Thymus (tissue), 14 donors: ENCODE data around the gene PXMP2. TPM values are rescaled to one million over a fixed set of nuclear protein-coding genes. Genes with fewer than 3 reads are reported as not detected.

ENCODE experiments used
- DNase-seq, 9 donors: peaks; one replicate each; pipeline ENCODE4 v3.0.0-alpha.2; 2013; ENCODE audit warnings: low spot score in 9 of 9, low read depth in 6 of 9, missing footprints in 1 of 9
- H3K27ac ChIP-seq, 2 donors: one replicate each; pipeline ENCODE4 v1.5.1; 2013; ENCODE audit warnings: control low read depth in 1 of 2, low read depth in 1 of 2, low read length in 1 of 2, mild to moderate bottlenecking in 1 of 2, moderate library complexity in 1 of 2
- H3K27me3 ChIP-seq, 2 donors: one replicate each; pipeline ENCODE4 v1.5.1; 2013; ENCODE audit warnings: low read length in 1 of 2; ENCODE audit not compliant: control insufficient read depth in 2 of 2, insufficient read depth in 1 of 2
- H3K36me3 ChIP-seq, 2 donors: one replicate each; pipeline ENCODE4 v1.5.1; 2013; ENCODE audit warnings: low read length in 1 of 2, mild to moderate bottlenecking in 1 of 2, moderate library complexity in 1 of 2; ENCODE audit not compliant: control insufficient read depth in 2 of 2, insufficient read depth in 2 of 2
- H3K4me1 ChIP-seq, 2 donors: one replicate each; pipeline ENCODE4 v1.5.1; 2013; ENCODE audit warnings: low read length in 2 of 2; ENCODE audit not compliant: control insufficient read depth in 2 of 2, insufficient read depth in 2 of 2
- H3K4me3 ChIP-seq, 2 donors: one replicate each; pipeline ENCODE4 v1.5.1; 2013; ENCODE audit warnings: low read length in 2 of 2, control low read depth in 1 of 2, mild to moderate bottlenecking in 1 of 2
- H3K9me3 ChIP-seq, 2 donors: one replicate each; pipeline ENCODE4 v1.5.1; 2013; ENCODE audit warnings: low read length in 1 of 2, mild to moderate bottlenecking in 1 of 2; ENCODE audit not compliant: control insufficient read depth in 2 of 2, insufficient read depth in 1 of 2
- WGBS: extraction: QIAGEN DNeasy Blood & Tissue Kit; methylation state at CpG from one replicate; pipeline ENCODE4 v1.1.7; 2013; 5-methylcytosine and 5-hydroxymethylcytosine counted together
- long read RNA-seq, 10 donors: transcript quantifications; one replicate each; lab custom pipeline, GENCODE V29; 2026
- polyA plus RNA-seq: library from polyadenylated mRNA; stranded (reverse); fragments of 200-250 nt; gene quantifications from one replicate; pipeline ENCODE4 v1.2.3, GENCODE V29; 2013
- total RNA-seq: library from RNA; stranded (reverse); fragments of 120-200 nt; gene quantifications from one replicate; pipeline ENCODE4 v1.2.4, GENCODE V29; 2013
- donor health status: healthy.

Gene PXMP2
- total RNA-seq (50.1 TPM), polyA plus RNA-seq (6.3 TPM)
- long read RNA-seq, donor 1, transcript PXMP2-201 (5 exons, 957 nt) = major isoform, 5 of 5 reads
- long read RNA-seq, donor 1, partial matches to known transcripts = 0 of 5 reads
- long read RNA-seq, donor 1, other reads (novel, unspliced or antisense) = 0 of 5 reads
- long read RNA-seq, donor 2 = 0 reads
- long read RNA-seq, donor 3, transcript PXMP2-201 (5 exons, 957 nt) = major isoform, 63 of 71 reads
- long read RNA-seq, donor 3, partial matches to known transcripts = 8 of 71 reads
- long read RNA-seq, donor 3, other reads (novel, unspliced or antisense) = 0 of 71 reads
- long read RNA-seq, donor 4, transcript PXMP2-201 (5 exons, 957 nt) = major isoform, 11 of 11 reads
- long read RNA-seq, donor 4, partial matches to known transcripts = 0 of 11 reads
- long read RNA-seq, donor 4, other reads (novel, unspliced or antisense) = 0 of 11 reads
- long read RNA-seq, donor 5, transcript PXMP2-201 (5 exons, 957 nt) = major isoform, 50 of 98 reads
- long read RNA-seq, donor 5, partial matches to known transcripts = 45 of 98 reads
- long read RNA-seq, donor 5, other reads (novel, unspliced or antisense) = 0 of 98 reads
- long read RNA-seq, donor 6, transcript PXMP2-201 (5 exons, 957 nt) = major isoform, 21 of 32 reads
- long read RNA-seq, donor 6, partial matches to known transcripts = 8 of 32 reads
- long read RNA-seq, donor 6, other reads (novel, unspliced or antisense) = 0 of 32 reads
- long read RNA-seq, donor 7, transcript PXMP2-201 (5 exons, 957 nt) = major isoform, 28 of 47 reads
- long read RNA-seq, donor 7, partial matches to known transcripts = 18 of 47 reads
- long read RNA-seq, donor 7, other reads (novel, unspliced or antisense) = 0 of 47 reads
- long read RNA-seq, donor 8, transcript PXMP2-201 (5 exons, 957 nt) = major isoform, 12 of 19 reads
- long read RNA-seq, donor 8, partial matches to known transcripts = 7 of 19 reads
- long read RNA-seq, donor 8, other reads (novel, unspliced or antisense) = 0 of 19 reads
- long read RNA-seq, donor 9, transcript PXMP2-201 (5 exons, 957 nt) = major isoform, 27 of 33 reads
- long read RNA-seq, donor 9, partial matches to known transcripts = 6 of 33 reads
- long read RNA-seq, donor 9, other reads (novel, unspliced or antisense) = 0 of 33 reads
- long read RNA-seq, donor 10, transcript PXMP2-201 (5 exons, 957 nt) = major isoform, 25 of 27 reads
- long read RNA-seq, donor 10, partial matches to known transcripts = 0 of 27 reads
- long read RNA-seq, donor 10, other reads (novel, unspliced or antisense) = 0 of 27 reads

- Histone ChIP-seq H3K27ac (peak within 1 kb of the TSS in 1 of 2 donors; percentile 60), H3K4me3 (peak within 1 kb of the TSS; percentile 52 to 90), H3K36me3 (peaks cover 2 to 17% of the 10 kb centered on the region in 2 donors), H3K4me1 (peaks cover 0 to 9% of the 10 kb centered on the region in 2 donors), H3K27me3 (no peaks in the 10 kb centered on the region), H3K9me3 (no peaks in the 10 kb centered on the region)
- WGBS = under 1% methylated on average over 134 of the region's 134 CpGs
- peak; percentile 75 to 98 (median 95) for DNase-seq
These were observed at the start of gene PXMP2, which contains the start of gene POLE for GRCh38 chr12:132687211-132688164. Gene PXMP2 (plus strand): TSS chr12:132687587. CDS start chr12:132687671, 84 bp downstream. Gene POLE (minus strand): TSS chr12:132687342. CDS start chr12:132687315, 27 bp downstream.

- peaks cover 86 to 92% of the 10 kb centered on the region in 2 donors for H3K36me3 ChIP-seq
- DNase-seq = no peak
- 88% methylated on average over 18 of the region's 18 CpGs for WGBS
- no peaks in the 10 kb centered on the region for H3K9me3 ChIP-seq
- no peak overlapping the region for H3K4me3 ChIP-seq
- H3K27ac ChIP-seq = no peak overlapping the region
- H3K27me3 ChIP-seq = no peaks in the 10 kb centered on the region
- H3K4me1 ChIP-seq = peaks cover 0 to 18% of the 10 kb centered on the region in 2 donors
These were observed 49.6 kb upstream of the PXMP2 start for GRCh38 chr12:132637811-132638210.

- Histone ChIP-seq H3K27me3 (no peaks in the 10 kb centered on the region), H3K36me3 (peaks cover 88 to 96% of the 10 kb centered on the region in 2 donors), H3K27ac (no peak overlapping the region), H3K9me3 (no peaks in the 10 kb centered on the region), H3K4me3 (no peak overlapping the region), H3K4me1 (peaks cover 0 to 18% of the 10 kb centered on the region in 2 donors)
- WGBS = 94% methylated on average over 25 of the region's 25 CpGs
- peak in 1 of 9 donors; percentile 38 for DNase-seq
These were observed 48.6 kb upstream of the PXMP2 start for GRCh38 chr12:132638541-132639408.

- H3K4me1 ChIP-seq = peaks cover 0 to 18% of the 10 kb centered on the region in 2 donors
- H3K4me3 ChIP-seq = no peak overlapping the region
- no peaks in the 10 kb centered on the region for H3K27me3 ChIP-seq
- H3K36me3 ChIP-seq = peaks cover 80 to 90% of the 10 kb centered on the region in 2 donors
- H3K27ac ChIP-seq = no peak overlapping the region
- H3K9me3 ChIP-seq = no peaks in the 10 kb centered on the region
- no peak for DNase-seq
- WGBS = 97% methylated on average over 12 of the region's 12 CpGs
These were observed 47.3 kb upstream of the PXMP2 start for GRCh38 chr12:132639956-132640520.

- 51% methylated on average over 10 of the region's 10 CpGs for WGBS
- DNase-seq = no peak
- no peaks in the 10 kb centered on the region for H3K9me3 ChIP-seq
- peaks cover 72 to 89% of the 10 kb centered on the region in 2 donors for H3K36me3 ChIP-seq
- H3K4me3 ChIP-seq = no peak overlapping the region
- H3K27me3 ChIP-seq = no peaks in the 10 kb centered on the region
- peaks cover 0 to 18% of the 10 kb centered on the region in 2 donors for H3K4me1 ChIP-seq
- H3K27ac ChIP-seq = no peak overlapping the region
These were observed 46.5 kb upstream of the PXMP2 start for GRCh38 chr12:132640936-132641335.

GRCh38 chr12:132641811-132642650 is 45.4 kb upstream of the PXMP2 start:
- Histone ChIP-seq H3K4me1 (peaks cover 0 to 14% of the 10 kb centered on the region in 2 donors), H3K27ac (no peak overlapping the region), H3K27me3 (no peaks in the 10 kb centered on the region), H3K4me3 (no peak overlapping the region), H3K36me3 (peaks cover 72 to 88% of the 10 kb centered on the region in 2 donors), H3K9me3 (no peaks in the 10 kb centered on the region)
- 99% methylated on average over 28 of the region's 28 CpGs for WGBS
- DNase-seq = no peak
